Measurements from ENCODE around the gene GANAB.
"Not testable (repeated sequence)": the region's sequence is repeated elsewhere in the genome, so short reads cannot be mapped to it uniquely, and the experiment has no call there.

The GANAB gene

DNA sequence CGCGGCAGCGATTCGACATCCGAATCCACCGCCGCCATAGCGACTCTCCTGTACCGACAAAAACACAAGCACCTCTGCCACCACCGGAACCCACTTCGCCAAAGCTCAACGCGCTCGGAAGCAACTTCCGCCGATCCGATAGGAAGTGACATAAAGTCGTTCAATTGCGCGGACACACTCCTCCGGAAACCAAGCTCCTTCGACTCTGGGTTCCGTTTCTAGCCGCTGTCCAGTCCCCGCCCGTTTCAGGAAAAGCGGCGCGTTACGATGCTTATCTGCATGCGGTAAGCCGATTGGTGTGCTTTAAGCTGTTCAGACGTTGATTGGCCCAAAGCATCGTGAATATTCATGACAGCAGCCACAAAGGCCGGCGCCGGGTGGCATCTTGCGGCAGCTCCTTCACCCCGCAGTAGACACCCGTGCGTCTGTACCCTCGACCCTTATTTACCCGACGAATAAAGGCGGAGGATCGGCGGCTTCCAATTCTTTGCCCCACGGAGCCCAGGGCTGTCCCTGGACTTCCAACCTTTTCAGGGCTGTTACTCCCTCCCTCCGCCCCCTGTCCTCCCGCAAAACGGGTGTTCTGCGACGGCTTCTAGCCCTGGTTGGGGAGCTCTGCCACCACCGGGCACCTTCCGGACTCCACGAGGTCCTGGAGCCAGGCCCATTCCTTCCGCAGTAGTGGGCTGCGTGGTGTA lies 54.8 kb downstream of the GANAB start, which contains the start of gene TUT1:
TUT1 (minus strand) TSS at position 76 of the 698 bp plus-strand sequence; CDS start at position 38, 38 bp downstream.
- peak within 1 kb of the TSS; percentile 56 for H3K4me3 ChIP-seq (ENCODE audit: low read length)
- no peaks in the 10 kb centered on the region for H3K27me3 ChIP-seq (ENCODE audit: control insufficient read depth, insufficient read depth, low read length)
- H3K36me3 ChIP-seq (ENCODE audit: control insufficient read depth, insufficient read depth, low read length), result peaks cover 15% of the 10 kb centered on the region
- H3K9me3 ChIP-seq (ENCODE audit: control insufficient read depth, low read length), result no peaks in the 10 kb centered on the region
- peaks cover 22% of the 10 kb centered on the region for H3K4me1 ChIP-seq (ENCODE audit: control insufficient read depth, insufficient read depth, low read length)
- peak within 1 kb of the TSS; percentile 87 for H3K9ac ChIP-seq (ENCODE audit: low read length)

DNA sequence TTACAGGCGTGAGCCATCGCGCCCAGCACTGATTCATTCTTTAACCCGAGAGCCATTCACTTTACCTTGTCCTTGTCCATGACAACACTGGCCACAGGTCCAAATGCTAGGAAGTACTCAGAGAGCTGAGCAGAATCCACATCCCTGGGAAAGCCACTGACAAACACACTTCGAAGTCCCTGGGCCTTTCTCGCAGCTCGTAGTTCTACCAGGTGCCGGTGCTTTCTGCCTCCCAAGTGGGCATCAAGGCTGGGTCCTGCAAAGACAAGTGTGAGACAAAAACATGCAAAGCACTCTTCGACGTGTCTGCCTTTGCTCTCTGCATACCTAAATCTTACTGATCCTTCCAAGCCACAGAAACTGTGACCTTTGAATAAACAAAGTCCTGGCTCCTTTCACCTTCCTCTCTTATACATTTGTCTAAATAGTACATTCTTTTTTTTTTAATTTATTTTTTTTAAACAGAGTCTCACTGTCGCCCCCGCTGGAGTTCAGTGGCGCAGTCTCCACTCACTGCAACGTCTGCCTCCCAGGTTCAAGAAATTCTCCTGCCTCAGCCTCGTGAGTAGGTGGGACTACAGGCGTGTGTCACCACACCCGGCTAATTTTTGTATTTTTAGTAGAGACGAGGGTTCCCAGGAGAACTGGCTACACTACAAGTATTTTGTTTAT lies 57.3 kb downstream of the GANAB start:
- H3K27me3 ChIP-seq (ENCODE audit: control insufficient read depth, insufficient read depth, low read length), result no peaks in the 10 kb centered on the region
- no peak overlapping the region for H3K9ac ChIP-seq (ENCODE audit: low read length)
- H3K36me3 ChIP-seq (ENCODE audit: control insufficient read depth, insufficient read depth, low read length), result peaks cover 13% of the 10 kb centered on the region
- H3K4me1 ChIP-seq (ENCODE audit: control insufficient read depth, insufficient read depth, low read length), result peaks cover 22% of the 10 kb centered on the region
- no peaks in the 10 kb centered on the region for H3K9me3 ChIP-seq (ENCODE audit: control insufficient read depth, low read length)
- H3K4me3 ChIP-seq (ENCODE audit: low read length), result no peak overlapping the region

DNA sequence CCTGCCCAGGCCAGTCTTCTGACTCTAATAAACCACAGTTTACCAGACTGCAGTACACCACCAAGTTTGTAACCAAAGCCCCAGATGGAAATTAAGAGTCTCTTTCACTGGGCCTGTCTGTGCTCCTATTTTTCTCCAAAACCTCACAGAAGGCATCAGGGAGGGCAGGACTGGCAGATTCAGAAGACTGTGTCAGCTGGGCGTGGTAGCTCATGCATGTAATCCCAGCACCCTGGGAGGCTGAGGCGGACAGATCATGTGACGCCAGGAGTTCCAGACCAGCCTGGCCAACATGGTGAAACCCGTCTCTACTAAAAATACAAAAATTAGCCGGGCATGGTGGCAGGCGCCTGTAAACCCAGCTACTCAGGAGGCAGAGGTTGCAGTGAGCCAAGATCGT lies 61.1 kb downstream of the GANAB start:
- peaks cover 13% of the 10 kb centered on the region for H3K36me3 ChIP-seq (ENCODE audit: control insufficient read depth, insufficient read depth, low read length)
- H3K9me3 ChIP-seq (ENCODE audit: control insufficient read depth, low read length); H3K27me3 ChIP-seq (ENCODE audit: control insufficient read depth, insufficient read depth, low read length); H3K4me1 ChIP-seq (ENCODE audit: control insufficient read depth, insufficient read depth, low read length); H3K4me3 ChIP-seq (ENCODE audit: low read length); H3K9ac ChIP-seq (ENCODE audit: low read length): not testable (repeated sequence)

DNA sequence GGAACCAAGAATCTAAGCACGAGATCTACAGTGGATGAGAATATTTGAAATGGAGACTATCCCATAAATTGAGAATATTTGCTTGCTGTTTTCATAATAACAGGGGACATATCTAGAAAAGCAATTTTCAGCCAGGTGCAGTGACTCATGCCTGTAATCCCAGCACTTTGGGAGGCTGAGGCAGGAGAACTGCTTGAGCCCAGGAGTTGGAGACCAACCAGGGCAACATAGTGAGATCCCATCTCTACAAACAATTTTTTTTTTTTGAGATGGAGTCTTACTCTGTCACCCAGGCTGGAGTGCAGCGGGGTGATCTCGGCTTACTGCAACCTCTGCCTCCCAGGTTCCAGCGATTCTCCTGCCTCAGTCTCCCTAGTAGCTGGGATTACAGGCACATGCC lies 64.7 kb downstream of the GANAB start:
- H3K27me3 ChIP-seq (ENCODE audit: control insufficient read depth, insufficient read depth, low read length); H3K9me3 ChIP-seq (ENCODE audit: control insufficient read depth, low read length); H3K4me1 ChIP-seq (ENCODE audit: control insufficient read depth, insufficient read depth, low read length); H3K4me3 ChIP-seq (ENCODE audit: low read length); H3K9ac ChIP-seq (ENCODE audit: low read length): not testable (repeated sequence)
- H3K36me3 ChIP-seq (ENCODE audit: control insufficient read depth, insufficient read depth, low read length), result peaks cover 12% of the 10 kb centered on the region

DNA sequence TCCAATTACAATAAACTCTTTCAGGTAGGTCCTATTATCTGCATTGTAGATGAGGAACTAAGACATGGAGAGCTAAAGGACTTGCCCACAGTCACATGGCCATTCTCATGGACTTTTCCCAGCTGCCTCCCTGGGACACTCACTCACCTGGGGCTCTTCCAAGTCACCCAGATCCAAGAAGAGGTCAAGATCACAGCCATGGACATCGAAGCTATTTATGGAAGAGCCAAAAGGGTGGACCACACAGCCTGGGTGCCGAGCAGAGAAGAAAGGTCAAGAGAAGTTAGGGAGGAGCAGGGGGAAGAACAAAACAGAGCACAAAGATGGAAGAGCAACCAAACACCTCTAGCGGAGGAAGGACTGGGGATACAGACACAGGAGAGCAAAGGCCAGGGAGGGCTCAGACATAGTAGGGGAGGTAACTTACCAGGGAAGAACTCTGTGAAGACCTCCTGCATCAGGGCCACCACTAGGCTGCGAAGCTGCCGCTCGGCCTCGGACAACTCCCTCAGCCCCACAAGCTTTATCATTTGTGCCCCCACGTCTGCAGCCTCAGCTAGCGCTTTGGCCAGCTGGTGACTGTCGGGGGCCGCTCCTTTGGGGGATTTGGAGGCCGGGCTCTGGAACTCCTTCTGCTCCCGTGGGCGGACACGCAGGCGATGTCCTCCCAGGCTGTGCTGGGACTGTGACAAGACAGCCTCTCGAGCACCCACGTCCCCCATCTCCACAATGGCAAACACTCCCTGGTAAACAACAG lies 65.3 kb downstream of the GANAB start:
- peaks cover 14% of the 10 kb centered on the region for H3K4me1 ChIP-seq (ENCODE audit: control insufficient read depth, insufficient read depth, low read length)
- H3K36me3 ChIP-seq (ENCODE audit: control insufficient read depth, insufficient read depth, low read length), result peaks cover 12% of the 10 kb centered on the region
- no peaks in the 10 kb centered on the region for H3K27me3 ChIP-seq (ENCODE audit: control insufficient read depth, insufficient read depth, low read length)
- no peak overlapping the region for H3K9ac ChIP-seq (ENCODE audit: low read length)
- no peaks in the 10 kb centered on the region for H3K9me3 ChIP-seq (ENCODE audit: control insufficient read depth, low read length)
- no peak overlapping the region for H3K4me3 ChIP-seq (ENCODE audit: low read length)

DNA sequence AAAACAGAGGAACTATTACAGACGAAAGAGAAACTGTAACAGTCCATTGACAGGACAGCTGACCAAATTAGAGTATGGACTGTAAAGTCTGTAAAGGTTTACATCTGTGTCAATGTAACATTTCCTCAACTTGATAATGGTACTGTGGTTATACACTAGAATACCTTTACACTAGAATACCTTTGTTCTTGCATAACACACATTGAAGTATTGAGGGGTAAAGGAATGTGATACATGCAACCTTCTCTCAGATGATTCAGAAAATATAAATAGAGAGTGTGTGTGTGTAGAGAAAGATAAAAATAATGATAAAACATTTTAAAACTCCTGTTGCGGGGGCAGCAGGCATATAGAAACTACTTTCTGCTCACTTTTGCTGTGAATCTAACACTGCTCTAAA lies 67.2 kb downstream of the GANAB start:
- Histone ChIP-seq H3K36me3 (ENCODE audit: control insufficient read depth, insufficient read depth, low read length) (peaks cover 8% of the 10 kb centered on the region), H3K27me3 (ENCODE audit: control insufficient read depth, insufficient read depth, low read length) (no peaks in the 10 kb centered on the region), H3K9ac (ENCODE audit: low read length) (no peak overlapping the region), H3K4me3 (ENCODE audit: low read length) (no peak overlapping the region), H3K4me1 (ENCODE audit: control insufficient read depth, insufficient read depth, low read length) (peaks cover 31% of the 10 kb centered on the region), H3K9me3 (ENCODE audit: control insufficient read depth, low read length) (no peaks in the 10 kb centered on the region)

DNA sequence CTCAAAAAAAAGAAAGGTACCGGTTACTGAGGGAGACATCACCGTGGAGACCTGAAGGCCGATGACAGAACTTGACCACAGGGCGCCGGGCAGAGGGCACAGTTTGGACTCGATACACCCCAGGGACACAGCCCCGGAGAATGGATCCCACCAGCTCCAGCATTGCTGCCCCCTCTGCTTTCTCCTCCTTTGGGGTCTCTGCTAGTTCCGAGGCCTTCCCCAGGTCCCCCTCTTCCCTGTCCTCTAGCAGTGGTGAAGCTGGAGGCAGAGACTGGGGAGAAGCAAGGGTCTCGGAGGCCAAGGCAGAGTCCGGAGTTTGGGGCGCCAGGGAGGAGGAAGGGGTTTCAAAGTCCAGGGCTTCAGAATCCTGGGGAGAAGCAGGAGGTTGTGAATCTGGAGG lies 67.9 kb downstream of the GANAB start:
- Histone ChIP-seq H3K27me3 (ENCODE audit: control insufficient read depth, insufficient read depth, low read length) (no peaks in the 10 kb centered on the region), H3K9me3 (ENCODE audit: control insufficient read depth, low read length) (no peaks in the 10 kb centered on the region), H3K9ac (ENCODE audit: low read length) (no peak overlapping the region), H3K4me3 (ENCODE audit: low read length) (no peak overlapping the region), H3K36me3 (ENCODE audit: control insufficient read depth, insufficient read depth, low read length) (peaks cover 5% of the 10 kb centered on the region), H3K4me1 (ENCODE audit: control insufficient read depth, insufficient read depth, low read length) (peaks cover 31% of the 10 kb centered on the region)

DNA sequence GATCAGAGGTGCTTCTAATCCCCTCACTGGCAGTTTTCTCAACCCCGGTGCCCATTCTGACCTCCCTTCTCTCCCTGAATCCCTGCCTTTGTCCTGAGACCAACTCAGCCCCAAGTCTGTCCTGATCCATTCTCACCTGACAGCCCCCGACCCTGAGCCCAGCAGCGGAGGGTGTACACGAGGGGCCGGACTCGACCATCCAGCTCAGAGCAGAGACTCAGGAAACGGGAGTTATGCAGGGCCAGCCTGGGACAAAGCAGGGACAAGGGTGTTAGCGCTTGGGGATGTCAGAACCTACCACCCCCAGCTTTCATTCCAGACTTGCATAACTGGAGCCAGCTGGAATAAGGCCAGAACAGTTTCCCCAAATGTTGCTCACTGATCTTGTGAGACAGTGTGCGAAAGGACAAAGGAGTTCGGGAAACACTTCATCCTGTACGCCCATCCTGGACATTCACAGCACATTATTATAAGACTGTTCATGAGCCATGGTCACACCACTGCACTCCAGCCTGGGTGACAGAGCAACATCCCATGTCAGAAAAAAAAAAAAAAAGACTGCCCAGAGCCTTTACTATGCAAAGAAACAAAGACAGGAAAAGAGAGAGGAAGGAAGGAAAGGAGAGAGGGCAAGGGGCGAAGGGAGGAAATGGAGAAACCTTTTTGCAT lies 69.2 kb downstream of the GANAB start:
- no peaks in the 10 kb centered on the region for H3K27me3 ChIP-seq (ENCODE audit: control insufficient read depth, insufficient read depth, low read length)

DNA sequence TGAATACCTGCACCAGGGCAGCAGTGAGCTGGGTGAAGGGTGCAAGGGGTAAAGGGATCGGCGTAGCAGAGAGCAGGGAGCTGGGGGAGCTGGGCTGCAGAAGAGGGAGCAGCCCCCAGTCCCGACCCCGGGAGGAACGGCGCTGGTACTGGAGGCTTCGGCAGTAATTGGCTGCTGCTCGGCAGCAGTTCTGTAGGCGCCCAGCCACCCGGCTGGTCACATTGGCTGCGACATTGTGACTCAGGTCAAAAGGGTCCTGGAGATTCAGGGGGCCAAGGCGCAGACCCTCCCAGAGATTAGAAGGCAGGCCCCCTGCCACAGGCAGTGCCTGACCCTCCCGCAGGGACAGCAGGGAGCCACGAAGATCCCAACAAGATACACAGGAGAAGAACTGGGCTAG lies 70.6 kb downstream of the GANAB start:
- H3K36me3 ChIP-seq (ENCODE audit: control insufficient read depth, insufficient read depth, low read length), result peaks cover 4% of the 10 kb centered on the region
- peaks cover 38% of the 10 kb centered on the region for H3K4me1 ChIP-seq (ENCODE audit: control insufficient read depth, insufficient read depth, low read length)
- no peak overlapping the region for H3K4me3 ChIP-seq (ENCODE audit: low read length)
- peak overlapping the region; percentile 86 for H3K9ac ChIP-seq (ENCODE audit: low read length)
- H3K9me3 ChIP-seq (ENCODE audit: control insufficient read depth, low read length), result no peaks in the 10 kb centered on the region
- H3K27me3 ChIP-seq (ENCODE audit: control insufficient read depth, insufficient read depth, low read length), result no peaks in the 10 kb centered on the region

More for the DNA sequence above, 69.2 kb downstream of the GANAB start:
- Histone ChIP-seq H3K36me3 (ENCODE audit: control insufficient read depth, insufficient read depth, low read length) (peaks cover 4% of the 10 kb centered on the region), H3K9ac (ENCODE audit: low read length) (peak overlapping the region; percentile 51), H3K4me3 (ENCODE audit: low read length) (no peak overlapping the region), H3K4me1 (ENCODE audit: control insufficient read depth, insufficient read depth, low read length) (peaks cover 36% of the 10 kb centered on the region), H3K9me3 (ENCODE audit: control insufficient read depth, low read length) (no peaks in the 10 kb centered on the region)

DNA sequence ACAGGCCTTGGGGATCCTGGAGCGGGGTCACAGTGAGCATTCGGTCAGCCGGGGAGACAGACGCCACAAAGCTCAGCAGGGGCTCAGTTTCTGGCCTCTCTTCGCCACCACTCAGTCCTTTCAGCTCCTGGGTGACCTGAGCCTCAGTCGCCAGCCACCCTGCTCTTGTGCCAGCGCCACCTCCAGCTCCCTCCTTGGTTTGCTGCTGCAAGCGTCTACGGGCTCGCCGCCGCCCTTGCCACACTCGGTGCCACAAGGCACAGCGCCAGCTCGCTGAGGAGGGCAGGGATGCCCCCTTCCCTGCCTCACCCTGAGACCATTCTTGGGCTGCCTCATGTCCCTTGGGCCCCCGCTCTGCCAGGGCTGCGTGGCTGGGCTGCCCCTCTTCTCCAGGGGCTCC lies 71.3 kb downstream of the GANAB start:
- no peaks in the 10 kb centered on the region for H3K27me3 ChIP-seq (ENCODE audit: control insufficient read depth, insufficient read depth, low read length)
- H3K9me3 ChIP-seq (ENCODE audit: control insufficient read depth, low read length), result no peaks in the 10 kb centered on the region
- H3K9ac ChIP-seq (ENCODE audit: low read length), result peak overlapping the region; percentile 86
- H3K4me3 ChIP-seq (ENCODE audit: low read length), result peak overlapping the region; percentile 97
- peaks cover 4% of the 10 kb centered on the region for H3K36me3 ChIP-seq (ENCODE audit: control insufficient read depth, insufficient read depth, low read length)
- H3K4me1 ChIP-seq (ENCODE audit: control insufficient read depth, insufficient read depth, low read length), result peaks cover 38% of the 10 kb centered on the region

All from mucosa of stomach (tissue), 1 donor.